ENCODE data around the gene ALG11.
"Not testable (repeated sequence)": the region's sequence is repeated elsewhere in the genome, so short reads cannot be mapped to it uniquely, and the experiment has no call there.

The ALG11 gene

GRCh38 chr13:52011632-52012511 is at the start of gene ALG11:
Gene ALG11 (plus strand): TSS chr13:52012398. CDS start chr13:52012419, 21 bp downstream.
- peak; percentile 84 for DNase-seq

GRCh38 chr13:51966186-51966585 is 46.0 kb upstream of the ALG11 start:
- no peak for DNase-seq

DNA sequence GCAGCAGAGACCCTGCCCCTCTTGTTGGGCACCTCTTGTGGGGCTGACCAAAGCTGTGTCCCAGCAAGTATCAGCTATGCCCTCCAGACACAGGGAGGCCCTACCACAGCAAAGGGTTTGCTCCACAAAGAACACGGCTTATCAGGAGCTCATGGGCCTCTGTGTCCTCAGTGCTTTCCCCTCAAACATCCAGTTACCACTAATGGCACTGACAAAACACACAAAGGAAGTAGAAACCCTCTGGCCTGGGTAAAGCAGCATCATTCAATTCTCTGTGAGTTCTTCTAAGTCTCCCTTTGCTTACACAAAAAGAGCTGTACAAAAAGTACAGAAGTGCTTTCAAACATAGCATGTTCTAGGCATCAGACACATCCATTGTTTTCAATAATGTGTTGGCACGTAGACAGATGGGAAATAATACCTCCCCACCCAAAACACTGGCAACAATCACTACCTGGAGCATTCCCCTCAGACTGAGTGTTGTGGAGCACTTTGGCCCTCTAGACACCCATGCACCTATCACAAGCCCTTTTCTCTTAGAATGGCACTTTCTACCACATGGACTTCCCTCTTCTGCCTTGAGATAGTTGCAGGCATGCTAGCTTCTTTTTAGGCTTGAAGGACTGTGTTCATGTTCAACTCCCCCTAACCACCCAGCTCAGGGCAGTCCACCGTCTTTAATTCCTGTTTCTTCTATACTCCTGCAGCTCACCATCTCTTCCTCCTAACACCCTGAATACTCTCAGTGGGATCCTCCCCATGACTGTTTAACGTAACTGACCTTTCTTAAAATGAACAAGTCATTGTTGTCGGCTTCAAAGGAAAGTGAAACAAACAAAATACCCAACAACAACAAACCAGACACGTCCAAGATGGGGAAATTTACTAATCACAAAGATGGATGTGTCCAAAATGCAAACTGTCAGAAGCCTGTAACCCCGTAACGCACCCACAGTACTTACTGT is 44.4 kb upstream of the ALG11 start:
- no peak for DNase-seq

GRCh38 chr13:51970349-51970748 is 41.8 kb upstream of the ALG11 start:
- DNase-seq = no peak

GRCh38 chr13:51971520-51972426 is 40.4 kb upstream of the ALG11 start:
- DNase-seq = no peak

DNA sequence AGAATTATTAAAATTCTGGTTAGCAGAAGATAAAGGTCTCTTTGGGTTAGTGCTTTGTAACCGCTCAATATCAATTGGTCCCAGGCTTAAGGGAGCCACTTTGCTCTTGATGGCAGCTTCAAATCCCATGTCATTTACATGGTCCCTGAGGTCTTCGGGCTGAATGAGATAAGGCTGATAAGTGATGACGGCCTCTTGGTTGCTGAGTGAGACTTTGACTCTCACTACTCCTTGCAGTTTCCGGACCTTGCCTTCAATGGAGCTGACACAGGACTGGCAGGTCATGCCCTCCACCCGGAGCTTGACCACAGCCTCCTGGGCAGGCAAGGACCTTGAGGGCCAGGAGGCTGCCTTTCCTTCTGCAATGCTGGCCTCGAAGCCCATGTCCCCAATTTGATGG is 37.7 kb upstream of the ALG11 start:
- no peak for DNase-seq

DNA sequence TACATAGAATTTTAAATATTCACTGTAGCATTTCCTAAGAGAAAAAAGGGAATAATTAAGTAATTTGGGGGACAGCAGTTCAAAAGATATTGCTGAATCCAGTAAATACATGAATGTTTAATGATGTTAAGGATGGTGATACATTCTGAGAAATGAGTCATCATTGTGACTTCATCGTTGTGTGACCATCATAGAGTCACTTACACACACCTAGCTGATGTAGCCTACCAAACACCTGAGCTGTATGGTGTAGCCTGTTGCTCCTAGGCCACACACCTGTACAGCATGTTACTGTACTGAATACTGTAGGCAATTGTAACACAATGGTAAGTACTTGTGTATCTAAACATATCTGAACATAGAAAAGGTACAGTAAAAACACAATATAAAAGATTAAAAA is 35.8 kb upstream of the ALG11 start:
- no peak for DNase-seq

DNA sequence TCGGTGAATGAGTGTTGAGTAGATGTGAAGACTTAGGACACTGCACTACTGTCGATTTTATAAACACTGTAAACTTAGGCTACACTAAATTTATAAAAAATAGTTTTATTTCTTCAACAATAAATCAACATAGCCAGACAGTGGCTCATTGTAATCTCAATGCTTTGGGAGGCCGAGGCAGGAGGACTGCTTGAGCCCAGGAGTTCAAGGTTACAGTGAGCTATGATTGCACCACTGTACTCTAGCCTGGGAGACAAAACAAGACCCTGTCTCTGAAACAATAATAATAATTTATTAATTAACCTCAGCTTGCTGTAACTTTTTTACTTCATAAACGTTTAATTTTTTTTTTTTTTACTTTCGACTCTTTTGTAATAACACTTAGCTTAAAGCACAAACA is 35.3 kb upstream of the ALG11 start:
- no peak for DNase-seq

DNA sequence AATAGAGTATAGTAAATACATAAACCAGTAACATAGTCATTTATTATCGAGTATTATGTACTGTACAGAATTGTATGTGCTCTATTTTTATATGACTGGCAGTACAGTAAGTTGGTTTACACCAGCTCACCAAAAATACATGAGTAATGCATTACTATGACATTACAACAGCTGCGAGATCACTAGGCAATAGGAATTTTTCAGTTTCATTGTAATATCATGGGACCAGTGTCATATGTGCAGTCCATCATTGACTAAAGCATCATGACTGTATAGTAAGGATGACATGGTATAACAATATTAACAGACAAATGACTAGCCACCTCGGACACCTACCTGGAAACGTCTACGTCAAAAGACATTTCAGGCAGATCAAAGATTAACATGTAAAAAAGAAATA is 34.6 kb upstream of the ALG11 start:
- no peak for DNase-seq

- DNase-seq = no peak
Observed at GRCh38 chr13:51978796-51979556, 33.2 kb upstream of the ALG11 start.

DNA sequence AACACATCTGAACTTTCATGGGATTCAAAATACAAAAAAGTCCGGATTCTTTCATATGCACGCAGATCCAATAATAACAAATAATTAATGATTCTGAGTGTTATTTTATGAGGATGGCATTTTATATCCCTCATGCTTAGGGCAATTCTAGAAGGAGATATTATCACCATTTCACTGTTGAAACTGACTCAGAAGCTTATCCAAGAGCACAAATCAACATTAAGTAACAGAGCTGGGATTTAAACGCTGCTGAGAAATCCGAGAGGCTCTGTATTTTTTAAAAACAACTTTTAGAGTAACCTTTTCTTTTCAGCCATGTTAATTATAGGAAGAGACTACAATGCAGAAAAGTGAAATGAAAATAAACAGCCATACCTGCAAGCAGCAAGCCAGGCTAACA is 31.3 kb upstream of the ALG11 start:
- no peak for DNase-seq

- DNase-seq = no peak
Observed at GRCh38 chr13:51981355-51981754, 30.8 kb upstream of the ALG11 start.

DNA sequence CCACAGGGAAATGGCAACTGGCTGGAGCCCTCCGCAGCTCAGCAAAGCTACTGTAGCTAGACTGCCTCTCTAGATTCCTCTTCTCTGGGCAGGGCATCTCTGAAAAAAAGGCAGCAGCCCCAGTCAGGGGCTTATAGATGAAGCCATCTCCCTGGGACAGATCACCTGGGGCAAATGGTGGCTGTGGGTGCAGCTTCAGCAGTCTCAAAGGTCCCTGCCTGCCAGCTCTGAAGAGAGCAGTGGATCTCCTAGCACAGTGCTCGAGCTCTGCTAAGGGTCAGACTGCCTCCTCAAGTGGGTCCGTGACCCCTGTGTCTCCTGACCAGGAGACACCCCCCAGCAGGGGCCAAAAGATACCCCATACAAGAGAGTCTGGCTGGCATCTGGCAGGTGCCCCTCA is 28.9 kb upstream of the ALG11 start:
- not testable (repeated sequence) for DNase-seq

DNA sequence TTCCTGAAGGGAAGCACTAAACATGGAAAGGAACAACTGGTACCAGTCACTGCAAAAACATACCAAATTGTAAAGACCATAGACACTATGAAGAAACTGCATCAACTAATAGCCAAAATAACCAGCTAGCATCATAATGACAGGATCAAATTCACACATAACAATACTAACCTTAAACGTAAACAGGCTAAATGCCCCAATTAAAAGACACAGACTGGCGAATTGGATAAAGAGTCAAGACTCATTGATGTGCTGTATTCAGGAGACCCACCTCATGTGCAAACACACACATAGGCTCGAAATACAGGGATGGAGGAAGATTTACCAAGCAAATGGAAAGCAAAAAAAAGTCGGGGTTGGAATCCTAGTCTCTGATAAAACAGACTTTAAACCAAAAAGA is 27.3 kb upstream of the ALG11 start:
- not testable (repeated sequence) for DNase-seq

- no peak for DNase-seq
Observed at GRCh38 chr13:51988988-51989618, 23.1 kb upstream of the ALG11 start.

GRCh38 chr13:51993713-51994112 is 18.5 kb upstream of the ALG11 start:
- no peak for DNase-seq

- no peak for DNase-seq
Observed at GRCh38 chr13:51995677-51996551, 16.3 kb upstream of the ALG11 start.

DNA sequence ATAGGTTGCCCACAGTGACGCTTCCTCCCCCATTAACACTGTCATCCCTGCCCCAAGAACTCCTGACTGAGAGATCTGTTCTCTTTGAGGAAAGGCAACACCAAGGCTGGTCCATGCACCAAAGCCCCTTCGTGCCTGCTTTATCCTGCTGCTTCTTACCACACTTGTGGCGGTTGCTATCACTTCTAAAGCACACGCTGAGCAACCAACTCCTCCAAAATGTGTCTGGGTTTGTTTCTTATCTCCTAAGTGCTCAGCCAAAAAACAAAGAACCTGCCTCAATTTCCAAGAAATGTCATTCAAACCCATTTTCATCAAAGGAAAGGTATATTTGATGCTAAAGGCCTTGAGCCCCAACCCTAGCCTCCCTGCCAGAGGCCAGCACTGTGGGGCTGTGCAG is 15.6 kb upstream of the ALG11 start:
- DNase-seq = no peak

- no peak for DNase-seq
Observed at GRCh38 chr13:51997186-51997585, 15.0 kb upstream of the ALG11 start.

DNA sequence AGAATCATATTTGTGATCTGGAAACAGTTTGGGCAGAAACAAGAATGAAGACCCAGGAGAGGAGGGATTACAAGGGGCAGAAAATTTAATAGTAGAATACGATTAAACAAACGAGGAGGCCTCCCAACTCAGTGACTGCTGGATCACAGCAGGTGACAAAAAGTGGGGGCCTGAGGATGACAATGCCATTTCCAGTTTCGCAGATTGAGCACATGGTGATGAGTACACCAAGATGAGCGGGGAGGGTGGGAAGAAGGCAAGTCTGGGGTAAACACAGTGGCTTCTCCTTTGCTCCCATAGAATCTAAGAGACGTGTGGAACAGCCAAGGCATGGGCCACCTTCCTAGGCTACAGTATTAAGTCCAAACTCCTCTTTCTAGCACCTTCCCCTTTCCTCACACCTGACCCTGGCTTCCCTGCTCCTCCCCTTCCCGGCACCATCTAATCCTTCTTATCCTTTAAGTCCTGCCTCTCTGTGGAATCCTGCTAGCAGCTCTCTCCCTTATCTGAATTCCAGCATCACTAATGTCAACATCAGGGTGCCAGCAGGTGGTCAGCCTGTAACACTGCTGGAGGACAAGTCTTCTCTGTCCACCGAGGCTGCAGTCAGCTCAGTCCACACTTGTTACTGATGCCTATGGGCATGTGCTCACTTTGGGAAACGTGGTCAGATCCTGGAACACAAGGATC is 14.4 kb upstream of the ALG11 start:
- DNase-seq = no peak

All from NCI-H187 treated with DMSO at 0.1 percent for 48 hours (cell line).